Activated CD4-positive, alpha-beta T cell treated with anti-CD3 and anti-CD28 coated beads, Interleukin-2, amount 50 U/mL, for 4 hours (primary cell): ENCODE data around the gene SLC12A6.
"Not testable (repeated sequence)": the region's sequence is repeated elsewhere in the genome, so short reads cannot be mapped to it uniquely, and the experiment has no call there.

Experiments
- DNase-seq, 2 experiments: peaks; one replicate each; pipeline ENCODE4 v3.0.0-alpha.2; 2020

The SLC12A6 gene

DNA sequence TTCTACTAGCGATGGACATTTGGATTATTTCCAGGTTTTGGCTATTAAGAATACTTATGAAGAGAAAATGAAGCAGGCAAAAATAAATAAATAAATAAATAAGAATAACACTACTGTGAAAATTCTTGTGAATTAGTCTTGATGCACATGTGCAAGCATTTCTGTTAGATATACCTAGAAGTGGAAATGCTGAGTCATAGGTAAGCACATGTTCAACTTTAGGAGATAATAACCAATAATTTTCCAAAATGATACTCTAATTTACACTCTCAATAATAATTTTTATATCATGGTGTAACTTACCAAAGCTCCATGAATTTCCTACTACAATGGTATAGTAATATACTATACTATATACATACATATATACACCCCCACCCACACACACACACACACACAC, 89.4 kb downstream of the SLC12A6 start:
- no peak for DNase-seq

GRCh38 chr15:34246276-34246976, 91.2 kb downstream of the SLC12A6 start:
- DNase-seq = no peak

GRCh38 chr15:34243226-34243625, 94.4 kb downstream of the SLC12A6 start:
- DNase-seq = no peak

DNA sequence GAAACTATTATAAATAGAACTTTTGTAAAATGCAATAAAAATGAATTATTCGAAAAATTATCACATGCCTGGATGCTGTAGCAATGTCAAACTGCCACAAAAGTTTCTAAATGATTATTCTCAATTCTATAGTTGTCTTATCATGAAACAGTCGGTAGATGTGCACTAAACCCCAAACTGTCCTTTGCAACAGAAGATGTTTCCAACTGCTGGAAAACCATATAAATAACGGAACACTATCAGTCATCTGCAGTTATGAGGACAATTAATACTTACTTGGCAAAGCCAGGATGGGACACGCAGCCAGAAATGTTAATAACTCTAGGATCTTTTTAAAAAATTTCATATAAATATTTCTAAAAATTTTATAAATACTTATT, 95.3 kb downstream of the SLC12A6 start:
- no peak for DNase-seq

- DNase-seq = peak; percentile 18 to 26
These were observed 95.9 kb downstream of the SLC12A6 start for GRCh38 chr15:34241376-34242330.

DNA sequence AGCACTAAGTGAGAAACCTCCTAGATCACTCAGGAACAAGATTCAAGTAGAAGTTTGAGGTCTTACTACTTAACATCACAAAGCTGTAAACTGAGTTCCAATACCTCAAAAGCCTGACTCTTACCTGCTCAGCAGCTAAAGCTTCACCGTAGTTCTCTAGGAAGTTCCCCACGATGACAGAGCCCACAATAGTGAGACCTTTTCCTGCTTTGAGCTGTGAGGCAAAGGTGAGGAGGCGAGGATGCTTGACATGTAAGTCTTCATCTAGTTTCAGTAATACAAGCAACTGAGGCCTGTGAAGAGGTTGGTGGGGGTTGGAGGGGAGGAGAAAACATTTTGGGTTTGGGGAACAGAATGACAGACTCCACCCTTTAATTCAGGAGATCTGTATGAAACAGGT, 97.0 kb downstream of the SLC12A6 start:
- DNase-seq = no peak

GRCh38 chr15:34239151-34239808, 98.3 kb downstream of the SLC12A6 start:
- DNase-seq = peak in 1 of 2 experiments; percentile 5

- DNase-seq = no peak
These were observed 104.0 kb downstream of the SLC12A6 start for GRCh38 chr15:34233614-34234013.

DNA sequence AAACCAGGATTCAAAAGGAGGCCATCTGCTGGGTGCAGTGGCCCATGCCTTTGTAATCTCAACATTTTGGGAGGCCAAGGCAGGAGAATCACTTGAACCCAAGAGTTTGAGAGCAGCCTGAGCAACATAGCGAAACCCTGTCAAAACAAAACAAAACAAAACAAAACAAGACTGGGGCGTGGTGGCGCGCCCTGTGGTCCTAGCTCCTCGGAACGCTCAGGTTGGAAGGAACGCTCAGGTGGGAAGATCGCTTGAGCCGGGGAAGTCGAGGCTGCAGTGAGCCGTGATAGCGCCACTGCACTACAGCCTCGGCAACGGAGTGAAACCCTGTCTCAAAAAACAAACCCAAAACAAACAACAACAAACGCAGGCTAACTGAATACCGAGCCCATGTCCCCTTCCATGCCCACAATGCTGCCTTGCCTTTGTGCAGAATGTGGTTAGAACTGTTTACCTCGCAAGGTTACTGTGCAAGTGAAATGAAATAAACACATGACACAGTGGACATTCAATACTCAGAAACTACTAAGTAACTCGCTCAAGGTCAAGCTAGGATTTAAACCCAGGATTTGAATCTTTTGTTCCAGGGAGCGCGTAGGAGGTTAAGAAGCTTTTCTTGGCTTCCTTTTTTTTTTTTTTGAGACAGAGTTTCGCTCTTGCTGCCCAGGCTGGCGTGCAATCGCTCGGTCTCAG, 113.5 kb downstream of the SLC12A6 start:
- no peak for DNase-seq

- no peak for DNase-seq
These were observed 119.9 kb downstream of the SLC12A6 start for GRCh38 chr15:34217587-34218225.

DNA sequence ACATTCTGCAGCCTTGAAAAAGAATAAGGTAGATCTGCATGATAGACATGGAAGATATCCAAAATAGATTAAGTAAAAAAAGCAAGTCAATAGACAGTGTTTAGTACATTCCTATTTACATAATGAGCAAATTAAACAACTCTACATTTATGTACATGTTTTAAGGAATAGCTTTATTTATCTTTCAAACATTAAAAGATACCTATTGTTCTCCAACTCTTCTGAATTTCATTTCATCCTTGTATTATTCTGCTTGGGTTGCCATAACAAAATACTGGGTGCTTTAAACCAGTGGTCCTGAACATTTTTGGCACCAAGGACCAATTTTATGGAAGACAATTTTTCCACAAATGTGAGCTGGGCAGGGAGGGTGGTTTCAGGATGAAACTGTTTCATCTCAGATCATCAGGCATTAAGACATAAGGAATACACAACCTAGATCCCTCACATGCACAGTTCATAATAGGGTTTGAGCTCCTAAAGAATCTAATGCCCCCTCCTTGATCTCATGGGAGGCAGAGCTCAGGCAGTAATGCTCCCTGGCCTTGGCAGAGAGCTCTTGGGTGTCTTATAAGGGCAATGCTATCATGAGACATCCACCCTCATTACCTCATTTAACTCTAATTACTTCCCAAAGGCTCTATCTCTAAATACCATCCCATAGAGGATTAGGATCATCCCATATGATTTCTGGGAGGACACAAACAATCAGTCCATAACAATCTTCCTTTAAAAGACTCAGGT, 120.9 kb downstream of the SLC12A6 start:
- no peak for DNase-seq

- no peak for DNase-seq
These were observed 123.4 kb downstream of the SLC12A6 start for GRCh38 chr15:34214135-34214534.

DNA sequence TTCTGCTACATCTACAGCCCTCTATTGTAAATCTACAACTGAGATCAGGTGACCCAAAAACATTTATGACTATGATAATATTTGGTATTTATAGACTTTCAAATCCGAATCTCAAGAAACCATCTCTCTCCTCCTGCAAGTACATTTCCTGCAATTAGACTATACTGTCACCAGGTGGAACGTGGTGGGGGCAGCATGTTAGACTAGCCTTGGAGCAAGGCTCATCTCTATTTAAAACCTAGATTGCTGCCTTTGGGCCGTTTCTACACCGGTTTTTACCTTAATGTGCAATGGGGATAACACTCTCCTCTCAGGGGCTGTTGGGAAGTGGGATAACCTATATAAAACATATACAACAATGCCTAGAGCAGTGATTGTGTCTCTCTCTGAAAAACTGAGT, 123.9 kb downstream of the SLC12A6 start:
- no peak for DNase-seq

DNA sequence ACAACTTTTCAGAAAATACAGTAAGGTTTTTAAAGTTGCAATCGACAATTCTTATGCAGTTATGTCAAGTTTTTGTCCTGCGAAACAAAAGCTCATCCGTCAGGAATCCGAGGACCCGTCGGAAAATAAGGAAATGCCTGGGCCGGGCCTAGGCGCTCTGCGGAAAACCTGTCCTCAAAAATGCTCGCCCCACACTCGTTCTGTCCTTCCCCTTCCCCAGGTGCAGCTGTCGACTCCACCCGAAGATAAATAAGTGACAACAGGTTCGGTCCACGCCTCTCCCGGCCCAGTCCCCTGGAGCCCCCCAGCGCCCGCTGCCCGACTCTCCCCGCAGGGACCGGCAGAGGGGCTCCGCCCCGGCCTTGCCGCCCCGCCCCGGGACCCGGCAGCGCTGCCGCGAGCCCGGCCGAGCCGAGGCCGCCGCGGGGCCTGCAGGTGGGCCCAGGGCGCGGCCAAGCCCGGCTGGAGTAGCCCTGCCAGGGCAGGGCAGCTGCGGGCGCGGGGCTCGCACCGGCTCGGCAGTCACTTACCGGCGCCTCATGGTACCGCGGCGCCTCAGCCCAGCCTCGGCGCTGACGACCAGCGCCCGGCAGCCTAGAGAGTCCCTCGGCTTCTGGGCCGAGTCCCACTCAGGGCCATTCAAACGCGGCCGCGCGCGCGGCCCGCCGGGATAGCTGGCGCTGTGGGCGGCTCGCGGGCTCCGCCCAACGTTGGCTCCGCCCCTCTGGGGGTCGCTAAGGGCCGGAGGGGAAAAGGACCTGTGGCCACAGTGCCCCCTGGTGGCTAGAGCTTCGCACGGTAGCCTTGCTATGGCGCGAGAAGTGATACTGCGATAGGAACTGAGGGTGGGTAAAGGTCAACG, 127.9 kb downstream of the SLC12A6 start, which contains the start of gene KATNBL1:
Gene KATNBL1 (minus strand): TSS at position 676 of the 862 bp plus-strand sequence. CDS start 46,420 bp downstream, outside the sequence.
- DNase-seq = peak; percentile 95 to 96

DNA sequence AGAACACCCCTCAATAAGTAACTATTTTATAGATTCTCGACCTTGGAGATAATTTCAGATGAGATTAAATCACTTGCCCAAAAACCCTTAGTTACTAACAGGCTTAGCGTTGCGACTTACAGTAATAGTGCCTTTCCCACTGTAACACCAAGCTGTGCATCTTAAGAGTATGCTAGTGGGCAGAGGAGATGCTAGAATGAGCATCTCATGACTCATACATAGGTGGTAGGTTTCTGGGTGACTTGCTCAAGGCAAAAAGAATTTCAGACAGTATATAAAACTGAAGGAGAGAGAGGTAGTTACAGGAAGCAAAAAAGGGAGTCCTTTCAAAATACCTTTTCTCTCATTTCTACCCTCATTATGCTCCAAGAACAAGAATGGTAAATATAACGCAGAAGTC, 131.6 kb downstream of the SLC12A6 start:
- no peak for DNase-seq

DNA sequence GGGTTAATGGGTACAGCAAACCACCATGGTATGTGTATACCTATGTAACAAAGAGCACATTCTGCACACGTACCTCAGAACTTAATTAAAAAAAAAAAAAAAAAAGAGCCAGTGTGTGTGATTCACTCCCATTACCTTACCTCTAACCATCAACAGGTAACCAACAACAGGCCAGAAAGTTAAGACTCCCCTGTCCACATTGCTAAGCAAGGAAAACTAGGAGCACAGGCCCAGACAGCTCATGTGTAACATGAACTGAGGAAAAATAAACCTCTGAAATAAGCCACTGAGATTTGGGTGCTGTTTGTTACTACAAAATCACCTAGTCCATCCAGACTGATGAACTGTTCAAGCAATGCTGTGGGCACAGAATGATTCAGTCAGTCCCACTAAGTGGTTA, 133.6 kb downstream of the SLC12A6 start:
- DNase-seq = no peak

GRCh38 chr15:34203305-34203704, 134.3 kb downstream of the SLC12A6 start:
- no peak for DNase-seq

DNA sequence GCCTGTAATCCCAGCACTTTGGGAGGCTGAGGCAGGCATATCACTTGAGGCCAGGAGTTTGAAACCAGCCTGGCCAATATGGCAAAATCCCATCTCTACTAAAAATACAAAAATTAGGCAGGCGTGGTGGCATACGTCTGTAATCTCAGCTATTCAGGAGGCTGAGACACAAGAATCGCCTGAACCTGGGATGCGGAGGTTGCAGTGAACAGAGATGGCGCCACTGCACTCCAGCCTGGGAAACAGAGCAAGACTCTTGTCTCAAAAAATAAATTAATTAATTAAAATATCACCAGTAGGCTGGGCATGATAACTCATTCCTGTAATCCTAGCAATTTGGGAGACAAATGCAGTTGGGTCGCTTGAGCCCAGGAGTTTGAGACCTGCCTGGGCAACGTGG, 144.3 kb downstream of the SLC12A6 start:
- not testable (repeated sequence) for DNase-seq

DNA sequence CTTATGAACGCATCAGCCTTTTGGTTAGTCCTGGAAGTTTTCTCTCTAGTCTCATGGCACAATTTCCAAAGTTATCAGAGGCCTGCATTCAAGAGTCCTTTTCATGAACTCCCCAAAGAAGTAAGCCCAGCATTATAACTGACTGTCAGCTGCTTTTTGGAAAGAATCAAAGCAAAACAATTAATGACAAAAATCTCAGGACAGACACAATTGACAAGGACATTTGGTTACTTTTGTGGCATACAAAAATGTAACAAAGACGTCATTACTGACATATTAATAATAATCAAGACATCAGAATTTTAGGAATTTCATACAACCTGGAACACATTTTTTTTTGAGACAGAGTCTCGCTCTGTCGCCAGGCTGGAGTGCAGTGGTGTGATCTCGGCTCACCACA, 148.9 kb downstream of the SLC12A6 start:
- no peak for DNase-seq

GRCh38 chr15:34185666-34186065, 151.9 kb downstream of the SLC12A6 start:
- DNase-seq = no peak

GRCh38 chr15:34182942-34183341, 154.6 kb downstream of the SLC12A6 start:
- no peak for DNase-seq
